K562 (cell line): ENCODE data around the gene RHPN2. TPM values are rescaled to one million over a fixed set of nuclear protein-coding genes. Genes with fewer than 3 reads are reported as not detected.

Experiments
- ATAC-seq: fragments of 200-7000 bp; cut with Tn5 transposase; 3 replicates; pipeline ENCODE4 v1.9.1; 2020; ENCODE audit warnings: moderate library complexity
- BruUV-seq: library from RNA; stranded (reverse); fragments of 400-500 nt; replicated peaks from 2 replicates; lab custom pipeline; 2021; lab: Mats Ljungman, UMichigan
- CTCF ChIA-PET: fragments of 300-600 bp; formaldehyde crosslinking; extraction: SDS; loops from one replicate; lab custom pipeline; 2021; ENCODE audit warnings: low intra/inter-chr PET ratio; lab: Yijun Ruan, JAX
- POLR2A ChIA-PET: fragments of 300-600, 350-650 bp; sonication (Branson Sonifier 250); formaldehyde crosslinking; extraction: SDS; loops from one replicate; lab custom pipeline; 2021; ENCODE audit warnings: antibody characterized with exemption, inconsistent platforms; lab: Yijun Ruan, JAX
- DNase-seq, 4 experiments: peaks; one replicate each; pipeline versions ENCODE4 v3.0.0 to v3.0.0-alpha.2; 2011 to 2018; ENCODE audit warnings: low spot score in 3 of 4, mixed read lengths in 3 of 4; ENCODE audit errors: extremely low read depth in 1 of 4
- FAIRE-seq: peaks from 2 replicates; lab custom pipeline; 2011; peaks lifted over from hg19 to GRCh38; lab: Jason Lieb, UNC
- H2AFZ ChIP-seq: 2 replicates; pipeline ENCODE4 v1.6.0; 2011; ENCODE audit warnings: low read depth, low read length, control low read depth, inconsistent platforms
- H3K27ac ChIP-seq: fragments of 200-600 bp; 3 replicates; pipeline ENCODE4 v1.8.0; 2011; ENCODE audit warnings: low read depth, mild to moderate bottlenecking, control low read depth, inconsistent platforms, low read length, moderate library complexity, mixed read lengths; ENCODE audit errors: extremely low read depth
- H3K27me3 ChIP-seq, 2 experiments: fragments of 300-600 bp in 1 of 2; 2 replicates in 1 of 2; 3 replicates in 1 of 2; pipeline versions ENCODE4 v1.6.0 to v1.8.0; 2011; ENCODE audit warnings: inconsistent platforms in 2 of 2, low read length in 2 of 2, mild to moderate bottlenecking in 1 of 2, mixed read lengths in 1 of 2, moderate library complexity in 1 of 2; ENCODE audit not compliant: control insufficient read depth in 2 of 2, insufficient read depth in 2 of 2
- H3K36me3 ChIP-seq: fragments of 300-600 bp; 3 replicates; pipeline ENCODE4 v1.8.0; 2011; ENCODE audit warnings: mild to moderate bottlenecking, low read length, inconsistent platforms; ENCODE audit not compliant: control insufficient read depth, insufficient read depth
- H3K4me1 ChIP-seq, 2 experiments: fragments of 200-600 bp in 1 of 2; replicated peaks in 1 of 2; 2 replicates in 1 of 2; 3 replicates in 1 of 2; pipeline versions ENCODE4 v1.5.1 to v1.8.0; 2011; ENCODE audit warnings: inconsistent platforms in 2 of 2, low read length in 2 of 2, mild to moderate bottlenecking in 1 of 2, mixed read lengths in 1 of 2, moderate library complexity in 1 of 2; ENCODE audit not compliant: control insufficient read depth in 2 of 2, insufficient read depth in 2 of 2
- H3K4me2 ChIP-seq: 2 replicates; pipeline ENCODE4 v1.6.1; 2011; ENCODE audit warnings: low read length, control low read depth, inconsistent platforms, mixed read lengths; ENCODE audit not compliant: insufficient read depth
- H3K4me3 ChIP-seq: fragments of 200-600 bp; sonication (generic), shearing (Covaris generic); 2 replicates; pipeline ENCODE4 v1.5.1; 2016; ENCODE audit warnings: control low read depth, inconsistent platforms
- H3K79me2 ChIP-seq: fragments of 200-600 bp; 3 replicates; pipeline ENCODE4 v1.8.0; 2011; ENCODE audit warnings: low read length, inconsistent platforms; ENCODE audit not compliant: control insufficient read depth, insufficient read depth
- H3K9ac ChIP-seq, 2 experiments: 2 replicates each; pipeline versions ENCODE4 v1.6.0 to v1.6.1; 2011; ENCODE audit warnings: low read depth in 2 of 2, low read length in 2 of 2, control low read depth in 1 of 2, inconsistent platforms in 1 of 2, mild to moderate bottlenecking in 1 of 2, mixed read lengths in 1 of 2; ENCODE audit not compliant: insufficient read depth in 1 of 2
- H3K9me1 ChIP-seq: one replicate; pipeline ENCODE4 v1.6.0; 2011; ENCODE audit warnings: inconsistent platforms, mild to moderate bottlenecking, low read length, moderate library complexity; ENCODE audit not compliant: control insufficient read depth, insufficient read depth
- H3K9me3 ChIP-seq: replicated peaks from 2 replicates; pipeline ENCODE4 v1.5.1; 2011; ENCODE audit warnings: low read depth, low read length, inconsistent platforms; ENCODE audit not compliant: control insufficient read depth, insufficient read depth
- H4K20me1 ChIP-seq: replicated peaks from 2 replicates; pipeline ENCODE4 v1.6.1; 2011; ENCODE audit warnings: low read length, inconsistent platforms, mixed read lengths; ENCODE audit not compliant: control insufficient read depth, insufficient read depth
- AFF1 ChIP-seq, 2 experiments: fragments of 450-650 bp; IDR thresholded peaks; 2 replicates each; pipeline ENCODE4 v1.6.1; 2018; ENCODE audit warnings: mild to moderate bottlenecking in 2 of 2, low read depth in 1 of 2; ENCODE audit not compliant: partially characterized antibody in 2 of 2
- CBFA2T3 ChIP-seq: fragments of 450-650 bp; IDR thresholded peaks from 2 replicates; pipeline ENCODE4 v1.6.1; 2017
- CBFB ChIP-seq: sonication (generic); formaldehyde crosslinking; IDR thresholded peaks from 2 replicates; pipeline ENCODE4 v1.4.0; 2020; ENCODE audit warnings: mild to moderate bottlenecking, missing genetic modification reagents
- CREB1 ChIP-seq, 2 experiments: sonication (generic) in 1 of 2; formaldehyde crosslinking in 1 of 2; IDR thresholded peaks; 2 replicates each; pipeline versions ENCODE4 v1.6.1 to v1.8.0; 2012 to 2022; ENCODE audit warnings: inconsistent platforms in 1 of 2, mild to moderate bottlenecking in 1 of 2, missing genetic modification reagents in 1 of 2, moderate library complexity in 1 of 2
- CTBP1 ChIP-seq: fragments of 450-650 bp; IDR thresholded peaks from 2 replicates; pipeline ENCODE4 v1.6.1; 2016; ENCODE audit warnings: borderline replicate concordance
- NRF1 ChIP-seq, 2 experiments: fragments of 450-650 bp; IDR thresholded peaks in 1 of 2; conservative IDR thresholded peaks in 1 of 2; 2 replicates each; pipeline ENCODE4 v1.6.1; 2014; ENCODE audit warnings: mild to moderate bottlenecking in 2 of 2
- PHF20 ChIP-seq: fragments of 450-650 bp; IDR thresholded peaks from 2 replicates; pipeline ENCODE4 v1.6.1; 2018; ENCODE audit not compliant: partially characterized antibody
- POLR2G ChIP-seq: fragments of 200-400 bp; formaldehyde crosslinking; IDR thresholded peaks from 2 replicates; pipeline ENCODE4 v1.6.1; 2017; ENCODE audit warnings: low read depth, mild to moderate bottlenecking, antibody characterized with exemption, low read length, moderate library complexity
- SRF ChIP-seq, 2 experiments: fragments of 250-450, 450-650 bp in 1 of 2; sonication (Bioruptor Pico) in 1 of 2; sonication (generic) in 1 of 2; formaldehyde crosslinking; IDR thresholded peaks; 2 replicates each; pipeline versions ENCODE4 v1.5.0 to v1.5.1; 2020 to 2022; ENCODE audit warnings: mild to moderate bottlenecking in 1 of 2, missing genetic modification reagents in 1 of 2
- TAF1 ChIP-seq: IDR thresholded peaks from 2 replicates; pipeline ENCODE4 v1.6.1; 2011; ENCODE audit warnings: mild to moderate bottlenecking, low read length, moderate library complexity; ENCODE audit not compliant: insufficient read depth, control insufficient read depth, severe bottlenecking; ENCODE audit errors: extremely low read depth
- ZNF436 ChIP-seq: fragments of 250-450, 450-650 bp; sonication (Bioruptor Pico); formaldehyde crosslinking; IDR thresholded peaks from 2 replicates; pipeline ENCODE4 v1.7.0; 2020; ENCODE audit warnings: mild to moderate bottlenecking
- WGBS: fragments of 100-300 bp; shearing (Covaris generic); methylation state at CpG from one replicate; pipeline ENCODE4 v1.1.6; 2016; ENCODE audit warnings: low coverage, mixed read lengths; ENCODE audit not compliant: insufficient coverage; ENCODE audit errors: missing lambda C conversion rate; 5-methylcytosine and 5-hydroxymethylcytosine counted together
- in situ Hi-C: fragments of 300-500 bp; cut with MboI; formaldehyde crosslinking; loops from 4 replicates; pipeline ENCODE4 v1.15.0; 2018; ENCODE audit warnings: inconsistent platforms, mixed read lengths
- intact Hi-C: fragments of 100-400 bp; cut with micrococcal nuclease; formaldehyde crosslinking; loops from 2 replicates; pipeline ENCODE4 v1.14.2; 2022
- polyA plus RNA-seq, 8 experiments: library from polyadenylated mRNA; depleted of rRNA in 4 of 8; stranded (reverse) in 5 of 8; unstranded in 3 of 8; fragments of >200 nt; fragmentation: Nextera tagmentation in 2 of 8; fragmentation: Illumina TruSeq in 1 of 8; extraction: Ambion mirVana in 2 of 8; extraction: Trizol in 1 of 8; gene quantifications; 2 replicates each; pipeline versions ENCODE4 v1.2.1 to v1.2.3, GENCODE V29; 2011 to 2014; ENCODE audit warnings: inconsistent platforms in 1 of 8, missing spikeins in 1 of 8
- total RNA-seq, 7 experiments: library from RNA; depleted of rRNA in 6 of 7; stranded (reverse); fragments of >200 nt in 6 of 7; fragmentation: Illumina TruSeq in 2 of 7; extraction: Trizol in 2 of 7; gene quantifications; 2 replicates each; pipeline versions ENCODE4 v1.2.1 to v1.2.3, GENCODE V29; 2011 to 2021; ENCODE audit warnings: low replicate concordance in 1 of 7
- TF ChIP-seq, protein P1 (sequence below): fragments of 250-450 bp; sonication (Bioruptor Pico); IDR thresholded peaks from 2 replicates; pipeline ENCODE4 v1.5.0; 2020; ENCODE audit warnings: mild to moderate bottlenecking, borderline replicate concordance

The RHPN2 gene
- total and polyA plus RNA-seq, 9 of the 15 experiments (the other 6 are each of a cell fraction or from before 2014, with no cell fraction given) = 0.63 to 9.9 (median 3.2) TPM

DNA sequence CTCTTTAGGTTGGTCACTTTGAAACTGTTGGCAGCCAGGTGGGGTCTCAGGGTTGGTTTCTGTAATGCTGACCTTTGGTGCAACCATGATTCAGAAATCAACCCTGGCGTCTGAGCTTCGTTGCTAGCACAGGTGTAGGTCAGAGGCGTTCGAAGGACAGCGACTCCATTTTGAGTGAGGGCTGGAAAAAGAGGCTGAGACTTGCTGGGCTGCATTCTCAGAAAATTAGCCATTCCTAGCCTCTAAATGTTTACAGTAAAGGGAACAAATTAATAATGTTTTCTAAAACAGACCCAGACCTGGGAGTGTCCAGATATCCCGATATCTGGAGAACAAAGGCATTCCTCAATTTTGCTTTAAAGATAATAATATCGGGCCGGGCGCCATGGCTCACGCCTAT is 29.2 kb downstream of the RHPN2 start (continued):
- TF ChIP-seq TAF1 = no peak

DNA sequence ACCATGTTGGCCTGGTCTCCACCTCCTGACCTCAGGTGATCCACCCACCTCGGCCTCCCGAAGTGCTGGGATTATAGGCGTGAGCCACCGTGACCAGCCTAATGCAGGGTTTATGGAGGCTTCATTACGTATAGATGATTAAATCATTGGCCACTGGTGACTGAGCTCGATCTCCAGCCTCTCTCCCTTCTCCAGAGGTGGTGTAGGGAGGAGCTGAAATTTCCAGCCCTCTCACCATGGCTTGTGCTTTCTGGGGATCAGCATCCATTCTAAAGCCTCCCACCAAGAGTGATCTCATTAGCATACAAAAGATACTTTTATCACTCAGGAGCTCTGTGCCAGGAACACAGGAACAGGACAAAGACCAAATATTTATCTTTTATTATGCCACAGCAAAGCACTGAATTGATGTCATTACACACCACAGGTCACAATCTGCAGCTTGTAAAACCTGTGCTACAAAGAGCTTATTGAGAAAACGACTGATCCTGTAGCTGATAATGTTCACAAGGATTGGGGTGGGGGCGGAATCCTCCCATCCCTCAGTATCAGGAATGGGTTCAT is 32.4 kb downstream of the RHPN2 start:
- CTCF ChIA-PET = interaction anchor here (0.7 kb wide), 1 partner anchor 90 kb away, joined by 3 read pairs; no protein-coding TSS in a partner anchor
- H3K79me2 ChIP-seq = no peaks in the 10 kb centered on the region
- no peak for FAIRE-seq
- no peak for TF ChIP-seq NRF1 (conservative IDR thresholded peaks at IDR 0.05 in 1 of 2, IDR thresholded peaks at IDR 0.05 in 1 of 2)
- no peak for TF ChIP-seq CBFB (CRISPR knock-in tag)
- no peak for TF ChIP-seq AFF1 (IDR thresholded peaks at IDR 0.05; ENCODE audit: low read depth in 1 of 2, partially characterized antibody in 2 of 2)
- TF ChIP-seq CBFA2T3 = no peak
- TF ChIP-seq ZNF436 (CRISPR knock-in tag) = no peak
- no peak for TF ChIP-seq POLR2G
- TF ChIP-seq CTBP1 = no peak
- no peak for TF ChIP-seq CREB1 (IDR thresholded peaks at IDR 0.05)
- no peak for TF ChIP-seq CREB1 (CRISPR knock-in tag; IDR thresholded peaks at IDR 0.05)
- TF ChIP-seq SRF (CRISPR knock-in tag; IDR thresholded peaks at IDR 0.05) = no peak
- TF ChIP-seq, protein P1, sequence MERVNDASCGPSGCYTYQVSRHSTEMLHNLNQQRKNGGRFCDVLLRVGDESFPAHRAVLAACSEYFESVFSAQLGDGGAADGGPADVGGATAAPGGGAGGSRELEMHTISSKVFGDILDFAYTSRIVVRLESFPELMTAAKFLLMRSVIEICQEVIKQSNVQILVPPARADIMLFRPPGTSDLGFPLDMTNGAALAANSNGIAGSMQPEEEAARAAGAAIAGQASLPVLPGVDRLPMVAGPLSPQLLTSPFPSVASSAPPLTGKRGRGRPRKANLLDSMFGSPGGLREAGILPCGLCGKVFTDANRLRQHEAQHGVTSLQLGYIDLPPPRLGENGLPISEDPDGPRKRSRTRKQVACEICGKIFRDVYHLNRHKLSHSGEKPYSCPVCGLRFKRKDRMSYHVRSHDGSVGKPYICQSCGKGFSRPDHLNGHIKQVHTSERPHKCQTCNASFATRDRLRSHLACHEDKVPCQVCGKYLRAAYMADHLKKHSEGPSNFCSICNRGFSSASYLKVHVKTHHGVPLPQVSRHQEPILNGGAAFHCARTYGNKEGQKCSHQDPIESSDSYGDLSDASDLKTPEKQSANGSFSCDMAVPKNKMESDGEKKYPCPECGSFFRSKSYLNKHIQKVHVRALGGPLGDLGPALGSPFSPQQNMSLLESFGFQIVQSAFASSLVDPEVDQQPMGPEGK (CRISPR knock-in tag) = no peak
- no peak for TF ChIP-seq PHF20

More for the DNA sequence above, 32.4 kb downstream of the RHPN2 start:
- Histone ChIP-seq H3K36me3 (no peaks in the 10 kb centered on the region), H4K20me1 (no peaks in the 10 kb centered on the region), H3K9me1 (no peaks in the 10 kb centered on the region), H3K4me1 (no peaks in the 10 kb centered on the region; a peak in 1 of 5 replicates), H3K27ac (no peak overlapping the region), H2AFZ (no peak overlapping the region), H3K27me3 (no peaks in the 10 kb centered on the region), H3K9me3 (peaks cover under 1% of the 10 kb centered on the region; the same call in 1 of the 2 replicates), H3K9ac (no peak overlapping the region), H3K4me3 (no peak overlapping the region), H3K4me2 (no peak overlapping the region)
- no TSS peak for BruUV-seq
- WGBS = 54% methylated on average over 8 of the region's 8 CpGs
- intact Hi-C loops = no loop called here
- no peak for ATAC-seq
- in situ Hi-C loops = no loop called here
- DNase-seq = no peak
- POLR2A ChIA-PET = interaction anchor here (0.6 to 1.1 kb wide), 4 partner anchors 10 to 68 kb away, joined by 3 to 4 read pairs (median 3); no protein-coding TSS in a partner anchor
